Large intestine (tissue), 3 donors: ENCODE measurements around the gene WDR70. TPM values are rescaled to one million over a fixed set of nuclear protein-coding genes. Genes with fewer than 3 reads are reported as not detected.
"Not testable (repeated sequence)": the region's sequence is repeated elsewhere in the genome, so short reads cannot be mapped to it uniquely, and the experiment has no call there.

ENCODE experiments used
- DNase-seq, 2 donors: peaks; one replicate each; pipeline versions ENCODE4 v3.0.0 to v3.0.0-alpha.2; 2013
- H3K27ac ChIP-seq: one replicate; pipeline ENCODE4 v1.5.1; 2013; ENCODE audit warnings: low read length
- H3K27me3 ChIP-seq: 2 replicates; pipeline ENCODE4 v1.6.1; 2013; ENCODE audit warnings: low read length; ENCODE audit not compliant: control insufficient read depth, insufficient read depth
- H3K36me3 ChIP-seq: 2 replicates; pipeline ENCODE4 v1.6.1; 2013; ENCODE audit warnings: low read length; ENCODE audit not compliant: control insufficient read depth, insufficient read depth
- H3K4me1 ChIP-seq: one replicate; pipeline ENCODE4 v1.6.1; 2013; ENCODE audit warnings: low read length; ENCODE audit not compliant: control insufficient read depth, insufficient read depth
- H3K4me3 ChIP-seq: one replicate; pipeline ENCODE4 v1.5.1; 2013; ENCODE audit warnings: low read length
- H3K9me3 ChIP-seq: one replicate; pipeline ENCODE4 v1.6.1; 2013; ENCODE audit warnings: mild to moderate bottlenecking, low read depth, low read length, moderate library complexity; ENCODE audit not compliant: control insufficient read depth
- WGBS: methylation state at CpG from one replicate; pipeline ENCODE4 v1.1.5; 2013; ENCODE audit warnings: low lambda C conversion rate; ENCODE audit not compliant: insufficient coverage; 5-methylcytosine and 5-hydroxymethylcytosine counted together
- polyA plus RNA-seq: library from polyadenylated mRNA; unstranded; fragments of 120-200 nt; gene quantifications from one replicate; pipeline ENCODE4 v1.2.1, GENCODE V29; 2013

WDR70 gene
- polyA plus RNA-seq, 1 donor, result 27.7 TPM

GRCh38 chr5:37626266-37626665 lies 247.1 kb downstream of the WDR70 start:
- WGBS, result 90% methylated on average over 2 of the region's 3 CpGs
- H3K27me3 ChIP-seq, result no peaks in the 10 kb centered on the region
- no peak overlapping the region for H3K27ac ChIP-seq
- peaks cover 2% of the 10 kb centered on the region for H3K36me3 ChIP-seq
- H3K9me3 ChIP-seq, result peaks cover 4% of the 10 kb centered on the region
- no peak for DNase-seq
- H3K4me3 ChIP-seq, result no peak overlapping the region
- no peaks in the 10 kb centered on the region for H3K4me1 ChIP-seq

- Histone ChIP-seq H3K4me1 (no peaks in the 10 kb centered on the region), H3K36me3 (peaks cover 2% of the 10 kb centered on the region), H3K27ac (no peak overlapping the region), H3K4me3 (no peak overlapping the region), H3K27me3 (no peaks in the 10 kb centered on the region), H3K9me3 (peaks cover 4% of the 10 kb centered on the region)
- no peak for DNase-seq
These were observed 249.8 kb downstream of the WDR70 start for GRCh38 chr5:37628876-37629275.

GRCh38 chr5:37631939-37632338 lies 252.8 kb downstream of the WDR70 start:
- Histone ChIP-seq H3K27ac (no peak overlapping the region), H3K4me3 (no peak overlapping the region), H3K27me3 (no peaks in the 10 kb centered on the region), H3K4me1 (no peaks in the 10 kb centered on the region), H3K9me3 (peaks cover 4% of the 10 kb centered on the region), H3K36me3 (no peaks in the 10 kb centered on the region)
- WGBS, result no CpG with 5 or more reads among the region's 3 CpGs
- no peak for DNase-seq

- no CpG with 5 or more reads among the region's 7 CpGs for WGBS
- no peak overlapping the region for H3K27ac ChIP-seq
These were observed 258.2 kb downstream of the WDR70 start for GRCh38 chr5:37637165-37637845.

GRCh38 chr5:37638897-37639296 lies 259.8 kb downstream of the WDR70 start:
- 80% methylated on average over 1 of the region's 1 CpG for WGBS
- H3K9me3 ChIP-seq, result no peaks in the 10 kb centered on the region

More at GRCh38 chr5:37637165-37637845, 258.2 kb downstream of the WDR70 start:
- no peaks in the 10 kb centered on the region for H3K36me3 ChIP-seq
- DNase-seq, result no peak
- no peaks in the 10 kb centered on the region for H3K4me1 ChIP-seq
- H3K27me3 ChIP-seq, result no peaks in the 10 kb centered on the region
- no peak overlapping the region for H3K4me3 ChIP-seq
- no peaks in the 10 kb centered on the region for H3K9me3 ChIP-seq

GRCh38 chr5:37640088-37640487 lies 261.0 kb downstream of the WDR70 start:
- no peaks in the 10 kb centered on the region for H3K36me3 ChIP-seq
- no peak for DNase-seq
- H3K27me3 ChIP-seq, result no peaks in the 10 kb centered on the region
- no peak overlapping the region for H3K4me3 ChIP-seq
- H3K4me1 ChIP-seq, result no peaks in the 10 kb centered on the region
- no peak overlapping the region for H3K27ac ChIP-seq
- H3K9me3 ChIP-seq, result no peaks in the 10 kb centered on the region
- WGBS, result 88% methylated on average over 1 of the region's 2 CpGs

More at GRCh38 chr5:37638897-37639296, 259.8 kb downstream of the WDR70 start:
- Histone ChIP-seq H3K27ac (no peak overlapping the region), H3K4me3 (no peak overlapping the region), H3K36me3 (no peaks in the 10 kb centered on the region), H3K4me1 (no peaks in the 10 kb centered on the region), H3K27me3 (no peaks in the 10 kb centered on the region)
- DNase-seq, result no peak

GRCh38 chr5:37641933-37642332 lies 262.8 kb downstream of the WDR70 start:
- H3K27me3 ChIP-seq, result no peaks in the 10 kb centered on the region
- no peaks in the 10 kb centered on the region for H3K36me3 ChIP-seq
- H3K4me3 ChIP-seq, result no peak overlapping the region
- no peak for DNase-seq
- H3K27ac ChIP-seq, result no peak overlapping the region
- H3K4me1 ChIP-seq, result no peaks in the 10 kb centered on the region
- no peaks in the 10 kb centered on the region for H3K9me3 ChIP-seq
- no CpG with 5 or more reads among the region's 1 CpG for WGBS

- Histone ChIP-seq H3K4me3 (no peak overlapping the region), H3K27ac (no peak overlapping the region), H3K4me1 (no peaks in the 10 kb centered on the region), H3K36me3 (no peaks in the 10 kb centered on the region), H3K27me3 (no peaks in the 10 kb centered on the region), H3K9me3 (no peaks in the 10 kb centered on the region)
- DNase-seq, result no peak
- 100% methylated on average over 1 of the region's 1 CpG for WGBS
These were observed 266.6 kb downstream of the WDR70 start for GRCh38 chr5:37645707-37646106.

GRCh38 chr5:37654566-37654965 lies 275.4 kb downstream of the WDR70 start:
- not testable (repeated sequence) for H3K36me3 ChIP-seq, H3K4me1 ChIP-seq, H3K9me3 ChIP-seq, DNase-seq, H3K4me3 ChIP-seq, H3K27me3 ChIP-seq, H3K27ac ChIP-seq
- no CpG with 5 or more reads among the region's 1 CpG for WGBS

- Histone ChIP-seq H3K4me3 (no peak overlapping the region), H3K36me3 (no peaks in the 10 kb centered on the region), H3K4me1 (peaks cover 5% of the 10 kb centered on the region), H3K9me3 (no peaks in the 10 kb centered on the region), H3K27ac (no peak overlapping the region), H3K27me3 (no peaks in the 10 kb centered on the region)
- WGBS, result no CpG with 5 or more reads among the region's 4 CpGs
- DNase-seq, result no peak
These were observed 277.9 kb downstream of the WDR70 start for GRCh38 chr5:37657046-37657445.

GRCh38 chr5:37658440-37658839 lies 279.3 kb downstream of the WDR70 start:
- H3K27me3 ChIP-seq, result no peaks in the 10 kb centered on the region
- no peak overlapping the region for H3K27ac ChIP-seq
- no peak for DNase-seq
- H3K36me3 ChIP-seq, result no peaks in the 10 kb centered on the region
- 100% methylated on average over 1 of the region's 2 CpGs for WGBS
- H3K9me3 ChIP-seq, result no peaks in the 10 kb centered on the region
- no peak overlapping the region for H3K4me3 ChIP-seq
- H3K4me1 ChIP-seq, result peaks cover 12% of the 10 kb centered on the region
